ENCODE measurements around the gene PRIMA1. TPM values are rescaled to one million over a fixed set of nuclear protein-coding genes. Genes with fewer than 3 reads are reported as not detected.

PRIMA1 gene
- polyA plus RNA-seq, 1 experiment, result not detected

DNA sequence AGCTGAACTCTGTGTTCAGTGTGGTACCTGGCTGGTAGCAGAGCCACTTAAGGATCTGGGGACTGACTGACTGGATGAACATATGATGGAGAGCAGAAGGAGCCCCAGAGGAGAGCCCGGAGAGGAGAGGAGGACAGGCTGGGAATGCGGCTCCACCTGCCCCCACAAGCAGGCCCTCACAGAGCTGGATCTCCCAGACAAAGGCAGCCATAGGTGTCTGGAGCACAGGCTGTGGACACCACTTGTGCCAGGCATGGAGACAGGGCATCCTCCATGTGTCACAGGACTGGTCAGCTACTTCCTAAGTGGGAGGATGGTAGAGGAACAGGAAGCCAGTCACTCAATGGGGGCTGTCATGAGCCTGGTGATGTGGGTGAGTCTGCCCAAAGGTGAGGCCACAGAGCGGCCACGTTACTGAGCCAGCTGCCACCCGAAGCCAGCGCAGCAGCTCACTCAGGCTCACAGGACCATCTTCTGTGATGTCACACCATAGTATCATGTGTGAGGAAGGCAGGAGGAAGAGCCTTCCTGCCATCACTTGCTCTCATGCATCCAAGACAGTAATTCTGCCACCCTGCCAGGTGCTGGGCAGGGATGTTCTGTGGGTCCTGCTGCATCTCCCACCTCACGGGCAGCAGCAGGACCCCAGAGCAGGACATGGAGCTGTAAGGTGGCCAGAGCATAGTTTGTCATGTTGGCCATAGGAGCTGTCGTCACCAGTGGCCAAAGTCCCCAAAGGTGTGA, 72.1 kb downstream of the PRIMA1 start:
- H3K36me3 ChIP-seq (ENCODE audit: control insufficient read depth, insufficient read depth, low read length), result no peaks in the 10 kb centered on the region
- ChIA-PET POLR2A (no interaction called here), CTCF (interaction anchor here (1.2 to 1.6 kb wide), 2 partner anchors 9 to 16 kb away, joined by 3 to 5 read pairs; no protein-coding TSS in a partner anchor)
- TF ChIP-seq CTCF (IDR thresholded peaks at IDR 0.05; ENCODE audit: insufficient read depth, low read depth, low read length), result no peak
- H3K27me3 ChIP-seq (ENCODE audit: control insufficient read depth, insufficient read depth, low read length), result no peaks in the 10 kb centered on the region
- no peak overlapping the region for H3K4me3 ChIP-seq (ENCODE audit: low read depth, low read length)
- DNase-seq (ENCODE audit: low read depth), result no peak

- Histone ChIP-seq H3K27me3 (ENCODE audit: control insufficient read depth, insufficient read depth, low read length) (no peaks in the 10 kb centered on the region), H3K36me3 (ENCODE audit: control insufficient read depth, insufficient read depth, low read length) (no peaks in the 10 kb centered on the region), H3K4me3 (ENCODE audit: low read depth, low read length) (no peak overlapping the region)
- ChIA-PET CTCF (interaction anchor here (0.6 to 1.2 kb wide), 2 partner anchors 15 to 907 kb away, joined by 3 read pairs; no protein-coding TSS in a partner anchor), POLR2A (no interaction called here)
- no peak for TF ChIP-seq CTCF (IDR thresholded peaks at IDR 0.05; ENCODE audit: insufficient read depth, low read depth, low read length)
- DNase-seq (ENCODE audit: low read depth), result no peak
These were observed 72.9 kb downstream of the PRIMA1 start for GRCh38 chr14:93715279-93715927.

- H3K27me3 ChIP-seq (ENCODE audit: control insufficient read depth, insufficient read depth, low read length), result no peaks in the 10 kb centered on the region
- no peaks in the 10 kb centered on the region for H3K36me3 ChIP-seq (ENCODE audit: control insufficient read depth, insufficient read depth, low read length)
- DNase-seq (ENCODE audit: low read depth), result no peak
- no peak overlapping the region for H3K4me3 ChIP-seq (ENCODE audit: low read depth, low read length)
- ChIA-PET POLR2A (no interaction called here), CTCF (interaction anchor here (0.6 kb wide), 1 partner anchor 908 kb away, joined by 3 read pairs; no protein-coding TSS in a partner anchor)
- no peak for TF ChIP-seq CTCF (IDR thresholded peaks at IDR 0.05; ENCODE audit: insufficient read depth, low read depth, low read length)
These were observed 73.7 kb downstream of the PRIMA1 start for GRCh38 chr14:93714605-93715004.

DNA sequence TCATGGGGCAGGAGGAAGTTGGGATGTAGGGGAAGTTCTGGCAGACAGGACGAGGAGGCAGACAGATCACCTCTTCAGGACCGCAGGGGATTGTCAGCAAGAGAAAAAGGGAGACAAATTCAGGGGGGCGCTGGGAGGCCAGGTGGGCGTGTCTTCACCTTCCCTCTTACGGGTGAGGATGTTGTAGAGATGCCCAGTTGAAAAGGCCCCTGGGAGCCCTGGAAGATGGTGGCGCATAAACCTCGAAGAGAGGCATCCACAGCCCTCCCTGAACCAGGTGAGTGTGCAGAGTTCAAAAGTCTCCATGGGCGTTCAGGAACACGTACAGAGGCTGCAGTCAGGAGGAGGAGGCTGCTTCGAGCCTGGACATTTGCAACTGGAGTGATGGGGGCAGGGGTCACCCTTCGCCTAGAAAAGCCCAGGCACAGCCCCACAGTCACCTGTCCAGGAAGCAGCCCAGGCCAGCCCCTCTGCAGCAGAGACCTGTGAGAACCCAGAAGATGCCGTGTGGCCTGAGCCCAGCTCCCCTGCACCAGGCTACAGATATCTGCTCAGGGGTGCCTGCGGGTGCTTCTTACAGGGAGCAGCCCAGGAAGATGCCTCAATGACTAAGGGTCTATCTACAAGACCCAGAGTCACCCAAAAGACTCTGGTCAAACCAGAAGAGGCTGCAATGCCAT, 74.4 kb downstream of the PRIMA1 start:
- POLR2A ChIA-PET, result no interaction called here
- no peaks in the 10 kb centered on the region for H3K27me3 ChIP-seq (ENCODE audit: control insufficient read depth, insufficient read depth, low read length)
- no peaks in the 10 kb centered on the region for H3K36me3 ChIP-seq (ENCODE audit: control insufficient read depth, insufficient read depth, low read length)
- DNase-seq (ENCODE audit: low read depth), result no peak
- TF ChIP-seq CTCF (IDR thresholded peaks at IDR 0.05; ENCODE audit: insufficient read depth, low read depth, low read length), result no peak
- H3K4me3 ChIP-seq (ENCODE audit: low read depth, low read length), result no peak overlapping the region
- CTCF ChIA-PET, result no interaction called here
